SK-MEL-5 (cell line): Measurements from ENCODE around the gene KDM4D. TPM values are rescaled to one million over a fixed set of nuclear protein-coding genes. Genes with fewer than 3 reads are reported as not detected.

Experiments used
- DNase-seq: peaks from one replicate; pipeline ENCODE4 v3.0.0-alpha.2; 2016; ENCODE audit warnings: low read depth, low spot score
- in situ Hi-C: cut with HindIII; loops from 2 replicates; pipeline ENCODE4 v1.10.0; 2016; ENCODE audit warnings: low sequenced_read_pairs, high pct_unique_total_duplicates, low pct_unique_long_range_greater_than_20kb
- total RNA-seq: library from RNA; depleted of rRNA; stranded (reverse); fragments of >200 nt; shearing (Covaris generic); gene quantifications from 2 replicates; pipeline ENCODE4 v1.2.3, GENCODE V29; 2014

KDM4D gene
- total RNA-seq, 1 experiment from 2014 or later = 1.7 TPM

DNA sequence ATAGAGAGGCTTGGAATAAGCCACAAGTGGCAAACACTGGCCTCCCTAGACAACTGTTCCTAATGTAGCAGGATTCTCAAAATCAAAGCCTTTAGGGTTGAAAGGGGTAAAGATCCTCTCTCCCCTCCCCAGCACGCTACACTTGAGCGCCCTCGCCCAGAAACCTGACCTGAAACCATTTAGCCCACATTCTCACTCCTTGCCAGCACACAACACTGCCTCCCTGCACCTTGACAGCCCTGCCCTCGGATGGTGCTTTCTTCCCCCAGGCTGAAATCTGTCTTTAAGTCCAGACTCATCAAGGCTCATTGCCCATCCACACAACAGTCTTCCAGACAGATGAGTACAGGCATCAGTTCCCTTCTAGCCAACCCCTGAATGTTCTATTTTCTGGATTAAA is 26.7 kb upstream of the KDM4D start:
- in situ Hi-C loops = no loop called here
- no peak for DNase-seq

- no peak for DNase-seq
- in situ Hi-C loops = no loop called here
Measured at GRCh38 chr11:94948070-94948617, 25.4 kb upstream of the KDM4D start.

DNA sequence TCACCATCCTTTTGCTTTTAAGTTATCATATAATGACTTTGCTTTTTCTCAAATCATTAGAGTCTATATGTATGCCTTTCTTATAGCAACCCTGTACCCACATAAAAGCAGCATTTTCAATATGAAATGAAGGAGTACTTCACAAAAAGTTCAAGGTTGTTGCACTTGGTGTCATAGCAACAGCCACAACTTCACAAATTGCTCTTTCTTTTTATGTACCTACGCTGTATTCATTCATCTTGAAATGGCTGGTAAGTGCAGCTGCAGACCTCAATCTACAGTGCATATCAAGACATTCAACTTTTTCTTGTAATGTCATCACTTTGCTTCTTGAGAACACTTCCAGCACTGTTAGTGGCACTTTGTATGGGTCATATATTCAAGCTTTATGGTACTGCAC is 18.8 kb upstream of the KDM4D start:
- no peak for DNase-seq
- in situ Hi-C loops = no loop called here

DNA sequence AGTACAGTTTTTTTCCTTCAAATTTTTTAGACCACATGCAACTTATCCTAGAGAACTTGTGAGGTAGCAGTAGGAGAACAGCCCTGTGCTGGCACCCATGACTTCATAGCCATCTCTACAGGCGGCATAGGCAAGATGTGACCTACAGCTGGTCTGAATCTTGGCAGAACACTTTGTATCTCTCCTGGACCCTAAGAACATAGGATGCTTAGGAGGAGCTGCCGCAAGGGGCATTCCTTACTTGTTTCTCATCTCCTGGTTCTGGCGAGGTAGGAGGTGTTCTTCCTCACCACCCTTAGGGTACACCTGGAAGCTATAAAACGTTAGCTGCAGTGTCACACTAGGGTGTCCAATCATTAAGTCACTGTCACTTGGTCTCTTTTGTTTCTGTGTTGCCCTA is 16.5 kb upstream of the KDM4D start:
- in situ Hi-C loops = no loop called here

GRCh38 chr11:94958121-94958696 is 15.3 kb upstream of the KDM4D start:
- no peak for DNase-seq
- in situ Hi-C loops = no loop called here

More for the DNA sequence above, 16.5 kb upstream of the KDM4D start:
- no peak for DNase-seq

DNA sequence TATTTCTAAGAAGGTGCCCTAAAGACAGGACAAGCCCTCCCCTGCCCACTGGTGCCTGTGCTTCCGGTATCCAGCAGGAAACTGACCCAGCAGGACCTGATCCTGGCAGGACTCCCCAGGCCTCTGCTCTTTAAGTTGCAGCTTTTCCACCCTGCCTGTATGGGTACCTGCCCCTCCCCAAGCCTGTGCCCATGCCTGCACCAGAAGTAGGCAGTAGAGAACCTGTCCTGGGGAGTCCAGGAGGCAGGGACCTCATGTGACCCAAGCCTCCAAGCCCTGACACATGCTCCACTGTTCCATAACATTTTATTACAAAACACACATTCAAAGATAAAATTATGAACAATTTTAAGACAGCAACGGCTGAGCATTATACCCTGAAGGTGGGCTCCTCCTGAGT is 14.3 kb upstream of the KDM4D start:
- in situ Hi-C loops = no loop called here
- no peak for DNase-seq

GRCh38 chr11:94960488-94960887 is 13.0 kb upstream of the KDM4D start:
- DNase-seq = no peak
- in situ Hi-C loops = no loop called here

GRCh38 chr11:94961255-94961654 is 12.3 kb upstream of the KDM4D start:
- in situ Hi-C loops = no loop called here
- DNase-seq = no peak

DNA sequence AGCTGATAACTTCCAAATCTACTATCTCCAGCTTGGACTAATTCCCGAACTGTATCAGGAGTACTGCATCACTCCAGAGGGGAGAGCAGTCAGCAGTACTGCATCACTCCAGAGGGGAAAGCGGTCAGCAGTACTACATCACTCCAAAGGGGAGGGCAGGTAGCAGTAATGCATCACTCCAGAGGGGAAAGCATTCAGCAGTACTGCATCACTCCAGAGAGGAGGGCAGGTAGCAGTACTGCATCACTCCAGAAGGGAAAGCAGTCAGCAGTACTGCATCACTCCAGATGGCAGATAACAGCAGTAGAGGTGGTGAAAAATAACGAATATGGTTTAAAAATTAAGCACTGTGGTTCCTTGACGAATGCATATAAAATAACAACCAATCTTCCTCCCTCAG is 8.6 kb upstream of the KDM4D start:
- in situ Hi-C loops = no loop called here
- DNase-seq = no peak

- in situ Hi-C loops = no loop called here
- DNase-seq = peak; percentile 50
Measured at GRCh38 chr11:94968334-94968958, 5.1 kb upstream of the KDM4D start.

DNA sequence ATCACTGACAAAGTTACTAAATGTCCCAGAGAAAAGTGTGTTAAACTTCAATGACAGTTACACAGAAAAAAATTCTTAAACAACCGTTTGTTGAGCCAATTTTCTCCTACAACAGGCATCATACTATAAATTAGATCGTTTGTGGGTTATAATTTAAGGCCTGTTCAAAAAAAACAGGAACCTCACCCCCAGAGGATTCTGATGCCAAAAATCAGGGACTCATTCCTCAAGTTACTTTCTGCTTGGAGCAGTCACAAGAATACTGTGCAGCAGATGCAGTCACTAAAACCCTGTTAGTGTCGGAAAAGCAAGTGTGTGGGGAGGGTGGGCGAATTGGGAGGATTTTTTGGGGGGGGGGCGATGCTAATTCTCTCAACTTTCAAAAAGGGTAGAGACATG is 810 bp upstream of the KDM4D start:
- in situ Hi-C loops = no loop called here

GRCh38 chr11:94974178-94974577 is 669 bp downstream of the KDM4D start:
- in situ Hi-C loops = no loop called here
- no peak for DNase-seq

More for the DNA sequence above, 810 bp upstream of the KDM4D start:
- no peak for DNase-seq

DNA sequence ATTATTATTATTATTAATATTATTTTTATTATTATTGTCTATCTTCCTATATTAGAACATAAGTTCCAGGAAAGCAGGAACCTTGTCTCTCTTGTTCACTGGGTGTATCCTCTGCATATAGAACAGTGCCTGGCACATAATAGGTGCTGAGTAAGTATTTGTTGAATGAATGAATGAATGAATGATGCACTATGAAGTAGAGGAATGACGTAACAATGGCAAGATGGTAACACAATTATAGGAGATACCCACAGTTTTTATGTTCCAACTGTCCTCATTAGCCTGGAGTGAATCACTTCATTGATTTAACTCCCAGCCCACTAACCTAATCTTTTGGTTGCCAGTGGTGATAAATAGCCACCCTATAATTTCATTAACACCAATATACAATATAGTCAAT is 2.1 kb downstream of the KDM4D start:
- in situ Hi-C loops = no loop called here
- DNase-seq = no peak

DNA sequence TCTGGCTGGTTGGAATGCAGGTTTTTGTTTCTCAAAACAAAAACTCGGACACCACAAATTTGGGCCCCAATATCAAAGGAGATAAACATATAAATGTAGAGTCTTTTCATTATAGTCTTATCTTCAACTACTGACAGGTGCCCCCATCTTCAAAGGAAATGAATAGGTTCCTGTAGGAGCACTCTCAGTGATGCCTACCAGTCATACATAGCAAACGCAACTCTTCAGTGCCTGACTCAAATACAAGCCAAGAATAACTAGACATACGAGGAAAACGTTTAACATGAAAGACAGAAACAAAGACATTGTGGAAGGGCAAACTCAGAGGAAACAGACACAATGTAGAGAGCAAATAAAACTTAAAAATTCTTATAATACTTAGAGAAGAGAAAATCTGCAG is 13.9 kb downstream of the KDM4D start:
- in situ Hi-C loops = no loop called here
- no peak for DNase-seq

DNA sequence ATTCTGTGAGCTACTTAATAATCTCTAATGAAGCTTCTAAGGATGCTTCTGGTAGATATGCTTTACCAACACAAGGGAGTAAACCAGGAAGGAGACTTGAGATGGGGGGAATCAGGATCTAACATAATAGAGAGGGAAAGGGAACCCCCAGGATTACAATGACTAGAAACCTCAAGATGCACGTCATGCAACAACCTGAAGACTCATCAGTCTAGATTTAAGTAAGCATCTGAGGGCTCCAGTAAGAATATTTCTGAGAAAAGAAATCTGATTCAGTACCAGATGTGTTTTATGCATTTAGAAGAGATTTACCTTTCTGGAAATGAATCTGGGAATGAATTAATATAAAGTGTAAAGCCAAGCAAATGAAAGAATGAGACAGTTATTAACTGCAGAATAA is 15.2 kb downstream of the KDM4D start:
- in situ Hi-C loops = no loop called here

GRCh38 chr11:94993400-94993943 is 20.0 kb downstream of the KDM4D start:
- no peak for DNase-seq
- in situ Hi-C loops = no loop called here

More for the DNA sequence above, 15.2 kb downstream of the KDM4D start:
- no peak for DNase-seq

GRCh38 chr11:94997437-94997836 is 23.9 kb downstream of the KDM4D start:
- DNase-seq = no peak
- in situ Hi-C loops = no loop called here

DNA sequence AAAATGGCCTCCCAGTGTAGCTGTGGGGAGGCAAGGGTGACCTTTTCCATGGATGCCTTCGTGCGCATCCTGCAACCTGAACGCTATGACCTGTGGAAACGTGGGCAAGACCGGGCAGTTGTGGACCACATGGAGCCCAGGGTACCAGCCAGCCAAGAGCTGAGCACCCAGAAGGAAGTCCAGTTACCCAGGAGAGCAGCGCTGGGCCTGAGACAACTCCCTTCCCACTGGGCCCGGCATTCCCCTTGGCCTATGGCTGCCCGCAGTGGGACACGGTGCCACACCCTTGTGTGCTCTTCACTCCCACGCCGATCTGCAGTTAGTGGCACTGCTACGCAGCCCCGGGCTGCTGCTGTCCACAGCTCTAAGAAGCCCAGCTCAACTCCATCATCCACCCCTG is 24.8 kb downstream of the KDM4D start:
- in situ Hi-C loops = no loop called here
- no peak for DNase-seq

DNA sequence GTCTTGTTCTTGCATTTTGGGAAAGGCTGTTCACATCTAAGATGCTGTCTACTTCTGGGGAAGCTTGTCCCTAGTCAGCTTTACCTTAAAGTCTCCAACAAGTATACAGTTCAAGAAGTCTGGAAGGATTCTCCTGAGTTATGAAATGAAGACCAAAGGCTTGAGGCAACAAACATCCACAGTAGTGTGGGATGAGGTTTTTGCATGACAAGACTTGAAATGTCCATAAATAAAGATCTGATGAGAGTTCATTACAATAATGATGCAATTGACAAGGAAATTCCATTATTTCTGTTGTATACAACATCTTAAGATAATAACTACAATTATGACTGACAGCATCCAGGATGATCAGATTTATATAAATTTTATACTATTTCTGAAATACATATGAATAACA is 30.2 kb downstream of the KDM4D start:
- DNase-seq = no peak
- in situ Hi-C loops = no loop called here
